ENCODE measurements around the gene MC2R.

- TF ChIP-seq CTCF (IDR thresholded peaks at IDR 0.05) (no peak), ZFX (IDR thresholded peaks at IDR 0.05; ENCODE audit: borderline replicate concordance) (no peak)
These were observed 4.3 kb downstream of the MC2R start for GRCh38 chr18:13910986-13911385.

Data from 22Rv1 (cell line).